ENCODE data around the gene PDS5A. TPM values are rescaled to one million over a fixed set of nuclear protein-coding genes. Genes with fewer than 3 reads are reported as not detected.

The PDS5A gene
- polyA plus RNA-seq, 5 donors: 51.1 to 80.0 (median 65.8) TPM

Other genes starting within 250 kb of the PDS5A start
- gene N4BP2, start 78.9 kb upstream of the PDS5A start, polyA plus RNA-seq (ENCODE audit: insufficient read depth in 1 of 5, insufficient read length in 5 of 5, low replicate concordance in 1 of 5): 10 to 100 TPM in 4 of 5 donors, 1 to 10 TPM in 1; 9.6 to 24.3 (median 19.2) TPM
- gene RHOH, start 219.1 kb upstream of the PDS5A start, polyA plus RNA-seq (ENCODE audit: insufficient read depth in 1 of 5, insufficient read length in 5 of 5, low replicate concordance in 1 of 5): 1 to 10 TPM in 1 of 5 donors, under 1 TPM in 4; 0.58 to 1.2 (median 0.92) TPM